NCI-H1105 (cell line): ENCODE measurements around the gene STARD4.

Experiments
- DNase-seq: peaks from one replicate; lab custom pipeline; 2025; lab: John Stamatoyannopoulos, UW

STARD4 gene, protein sequence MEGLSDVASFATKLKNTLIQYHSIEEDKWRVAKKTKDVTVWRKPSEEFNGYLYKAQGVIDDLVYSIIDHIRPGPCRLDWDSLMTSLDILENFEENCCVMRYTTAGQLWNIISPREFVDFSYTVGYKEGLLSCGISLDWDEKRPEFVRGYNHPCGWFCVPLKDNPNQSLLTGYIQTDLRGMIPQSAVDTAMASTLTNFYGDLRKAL

DNA sequence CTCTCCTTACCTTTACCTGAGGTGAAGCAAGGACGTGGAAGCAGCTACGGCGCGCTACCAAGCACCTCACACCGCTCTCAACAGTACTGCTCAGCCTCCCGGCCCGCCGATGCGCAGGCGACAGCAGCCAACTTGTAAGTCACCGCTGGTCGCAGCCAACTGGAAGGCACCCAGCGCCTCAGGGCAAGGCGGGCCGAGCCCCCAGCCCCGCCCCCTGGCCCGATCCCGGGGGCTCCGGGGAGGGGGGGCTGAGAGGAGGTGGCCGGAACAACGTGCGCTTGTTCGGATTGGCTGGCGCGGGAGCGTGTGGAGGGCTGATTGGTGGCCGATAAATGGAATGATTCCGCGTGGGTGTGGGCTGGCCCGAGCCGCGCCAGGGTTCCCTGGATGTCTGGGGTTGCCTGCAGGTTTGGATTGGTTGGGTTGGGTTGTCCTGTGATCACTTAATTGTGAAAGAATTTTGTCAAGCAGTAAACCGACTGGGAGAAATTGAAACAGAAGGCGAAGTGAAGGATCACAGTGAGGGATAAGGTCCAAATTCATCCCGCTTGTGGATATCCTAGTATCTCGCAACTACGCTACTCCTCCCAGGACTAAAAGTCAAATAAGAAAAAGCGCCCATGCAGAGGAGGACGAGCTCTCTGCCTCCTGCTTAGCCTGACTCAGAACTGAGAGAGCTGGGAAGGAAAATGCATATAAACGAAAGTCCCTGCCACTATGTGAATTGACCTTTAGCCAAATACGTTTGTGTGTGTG lies at the start of gene STARD4:
STARD4 (minus strand) TSS at position 161 of the 756 bp plus-strand sequence. CDS start 5,102 bp downstream, outside the sequence.
- DNase-seq, result peak; percentile 86

DNA sequence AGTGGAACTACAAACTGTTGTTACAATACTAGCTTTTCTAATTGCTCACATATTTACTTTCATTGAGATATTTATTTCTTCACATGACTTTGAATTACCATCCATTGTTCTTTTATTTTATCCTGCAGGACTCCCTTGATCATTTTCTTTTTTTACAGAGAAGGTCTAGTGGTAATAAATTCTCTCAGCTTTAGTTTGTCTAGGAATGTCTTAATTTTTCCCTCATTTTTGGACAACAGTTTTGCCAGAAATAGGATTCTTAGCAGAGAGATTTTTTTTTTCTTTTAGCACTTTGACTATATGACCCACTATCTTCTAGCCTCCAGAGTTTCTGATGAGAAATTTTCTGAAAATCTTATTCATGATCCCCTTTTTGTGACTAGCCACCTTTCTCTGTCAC lies 47.3 kb upstream of the STARD4 start:
- no peak for DNase-seq

DNA sequence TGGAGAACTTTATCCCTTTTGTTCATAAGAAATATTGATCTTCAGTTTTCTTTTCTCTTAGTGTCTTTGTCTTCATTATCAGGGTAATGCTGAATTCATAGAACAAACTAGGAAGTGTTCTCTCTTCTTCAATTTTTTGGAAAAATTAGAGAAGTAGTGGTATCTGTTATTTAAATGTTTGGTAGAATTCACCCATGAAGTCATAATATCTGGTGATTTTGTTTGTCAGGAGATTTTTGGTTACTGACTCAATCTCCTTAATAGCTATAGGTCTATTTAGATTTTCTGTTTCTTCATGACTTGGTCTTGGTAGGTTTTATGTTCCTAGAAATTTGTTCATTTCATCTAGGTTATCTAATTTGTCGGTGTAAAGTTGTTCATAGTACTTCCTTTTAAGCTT lies 45.4 kb upstream of the STARD4 start:
- DNase-seq, result no peak

DNA sequence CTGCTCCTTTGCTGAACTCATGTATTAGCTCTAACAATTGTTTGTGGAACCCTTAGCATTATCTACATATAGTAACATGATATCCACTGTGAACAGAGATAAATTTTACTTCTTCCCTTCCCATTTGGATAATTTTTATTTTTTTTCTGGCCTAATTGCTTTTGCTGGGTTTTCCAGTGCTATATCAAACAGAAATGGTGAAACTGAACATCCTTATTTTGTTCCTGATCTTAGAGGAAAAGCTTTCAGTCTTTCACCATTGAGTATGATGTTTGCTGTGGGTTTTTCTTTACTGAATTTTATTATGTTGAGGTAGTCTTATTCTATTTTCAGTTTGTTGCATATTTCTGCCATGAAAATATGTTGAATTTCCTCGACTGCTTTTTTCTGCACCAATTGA lies 44.8 kb upstream of the STARD4 start:
- DNase-seq, result no peak

DNA sequence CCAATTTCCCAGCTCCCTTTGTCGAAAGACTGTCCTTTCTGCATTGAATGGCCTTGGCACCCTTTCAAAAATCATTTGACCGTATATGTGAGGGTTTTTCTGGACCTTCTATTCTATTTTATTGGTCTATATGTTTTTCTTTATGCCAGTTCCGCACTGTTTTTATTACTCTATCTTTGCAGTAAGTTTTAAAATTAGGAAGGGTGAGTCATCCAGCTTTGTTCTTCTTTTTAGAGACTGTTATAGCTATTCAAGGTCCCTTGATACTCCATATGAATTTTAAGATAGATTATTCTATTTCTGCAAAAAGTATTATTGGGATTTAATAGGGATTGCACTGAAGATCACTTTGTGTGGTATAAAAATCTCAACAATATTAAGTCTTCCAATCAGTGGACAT lies 44.2 kb upstream of the STARD4 start:
- no peak for DNase-seq

DNA sequence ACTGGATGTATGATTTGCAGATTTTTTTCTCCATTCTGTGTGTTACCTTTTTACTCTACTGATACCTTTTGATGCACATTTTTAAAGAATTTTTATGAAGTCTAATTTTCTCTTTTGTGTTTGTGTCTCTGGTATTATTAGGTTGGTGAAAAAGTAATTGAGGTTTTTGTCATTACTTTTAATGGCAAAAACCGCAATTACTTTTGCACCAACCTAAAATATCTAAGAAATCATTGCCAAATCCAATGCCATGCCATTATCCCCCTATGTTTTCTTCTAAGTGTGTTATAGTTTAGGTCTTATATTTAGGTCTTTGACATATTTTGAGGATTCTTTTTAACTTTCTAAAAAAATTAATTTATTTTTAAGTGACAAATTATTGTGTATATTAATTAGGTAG lies 43.4 kb upstream of the STARD4 start:
- DNase-seq, result no peak

DNA sequence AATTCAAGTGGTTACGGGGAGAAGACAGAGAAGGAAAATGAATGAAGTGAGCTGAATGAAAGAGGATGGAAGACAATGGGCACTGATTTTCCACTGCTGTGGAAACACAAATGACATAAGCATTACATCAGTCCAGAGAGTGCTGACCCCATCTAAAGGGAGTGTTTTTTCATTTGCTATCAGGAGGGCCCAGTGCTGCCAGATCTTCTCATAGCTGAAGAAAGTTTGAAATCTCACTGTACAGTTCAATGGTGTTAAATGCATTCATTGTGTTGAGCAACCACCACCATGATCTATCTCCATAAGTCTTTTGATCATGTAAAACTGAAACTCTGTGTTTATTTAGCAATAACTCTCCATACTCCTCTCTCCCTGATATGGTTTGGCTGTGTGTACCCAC lies 41.5 kb upstream of the STARD4 start:
- DNase-seq, result no peak

DNA sequence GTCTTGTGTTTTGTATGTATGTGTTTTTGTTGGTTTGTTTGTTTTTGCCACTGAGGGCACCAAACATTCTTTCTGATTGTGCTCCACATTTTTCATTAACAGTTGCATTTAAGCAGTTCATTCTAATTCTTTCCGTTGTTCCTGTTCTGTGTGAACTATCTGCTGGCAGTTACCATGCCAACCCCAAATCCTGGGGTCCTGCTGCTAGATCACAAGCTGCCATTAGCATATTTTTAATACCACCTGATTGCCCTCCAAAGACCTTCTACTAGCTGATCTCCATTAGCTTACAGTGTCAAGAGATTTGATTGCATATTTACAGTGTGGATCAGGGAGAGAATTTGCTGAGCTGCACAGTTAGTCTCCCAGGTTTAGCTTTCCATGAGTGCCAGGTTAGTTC lies 40.6 kb upstream of the STARD4 start:
- DNase-seq, result no peak

DNA sequence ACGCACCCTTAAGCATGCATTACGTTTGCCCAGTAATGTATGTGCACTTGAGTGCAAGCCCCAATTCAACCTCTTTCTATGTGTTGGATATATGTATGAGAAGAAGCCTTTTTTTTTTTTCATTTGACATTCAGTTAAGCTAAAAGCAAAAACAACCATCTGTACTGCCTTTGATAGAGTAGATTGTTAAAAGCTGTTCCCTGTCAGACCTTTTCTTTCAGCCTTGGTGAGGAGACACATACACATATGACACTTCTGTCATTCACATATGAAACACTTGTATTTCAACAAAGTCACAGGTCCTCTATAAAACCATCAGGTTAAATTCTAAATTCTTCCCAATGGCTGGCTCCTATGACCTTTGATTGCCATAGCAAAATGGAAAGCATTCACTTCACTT lies 40.2 kb upstream of the STARD4 start:
- no peak for DNase-seq

DNA sequence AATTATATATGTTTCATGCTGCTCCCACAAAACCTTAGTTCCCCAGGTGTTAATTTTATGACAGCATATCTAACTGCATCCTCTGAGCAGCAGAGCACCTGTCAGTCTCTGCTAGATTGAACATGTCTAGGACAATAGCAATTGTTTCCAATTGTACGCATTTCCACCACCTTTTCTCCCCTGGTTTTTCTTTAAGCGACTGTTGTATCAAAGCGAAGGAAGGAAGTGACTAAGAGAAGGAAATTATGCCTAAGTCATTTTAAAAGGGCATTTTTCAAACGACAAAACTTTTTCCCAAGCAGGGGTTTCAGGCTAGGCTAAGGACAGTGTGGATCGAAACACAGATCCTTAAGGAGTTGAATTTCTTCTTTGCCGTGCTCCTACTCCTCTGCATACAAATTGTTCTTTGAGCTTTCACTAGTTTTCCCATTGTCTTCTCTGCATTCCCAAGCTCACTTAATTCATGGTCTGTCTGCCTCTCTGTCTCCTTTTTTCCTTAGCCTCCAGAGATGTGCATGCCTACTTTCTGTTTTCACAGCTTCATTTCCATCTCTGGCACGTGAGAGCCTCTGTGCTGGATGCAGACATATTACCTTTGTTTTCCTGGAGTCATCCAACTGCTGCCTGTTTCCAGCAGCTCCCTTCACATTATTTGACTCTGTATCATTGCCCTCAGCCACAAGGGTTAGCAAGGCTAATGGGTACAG lies 39.4 kb upstream of the STARD4 start:
- DNase-seq, result no peak

DNA sequence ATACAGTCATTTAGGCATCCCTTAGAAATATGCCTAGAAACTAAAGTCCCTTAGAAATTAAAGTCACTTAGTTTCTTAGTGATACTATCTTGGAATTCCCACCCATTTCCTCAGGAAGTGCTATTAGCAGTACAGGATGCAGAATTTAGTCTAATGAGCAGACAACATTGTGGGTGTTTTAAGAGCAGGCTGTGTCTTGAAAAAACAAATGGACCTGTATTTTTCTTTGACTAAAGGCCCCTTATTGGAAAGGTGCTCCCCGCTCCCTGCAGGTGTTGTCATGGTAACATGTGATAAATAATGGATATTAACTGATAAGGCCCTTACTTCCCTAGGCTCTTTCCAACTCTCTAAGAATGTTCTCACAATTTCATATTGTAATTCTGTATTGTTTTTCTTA lies 38.8 kb upstream of the STARD4 start:
- no peak for DNase-seq

DNA sequence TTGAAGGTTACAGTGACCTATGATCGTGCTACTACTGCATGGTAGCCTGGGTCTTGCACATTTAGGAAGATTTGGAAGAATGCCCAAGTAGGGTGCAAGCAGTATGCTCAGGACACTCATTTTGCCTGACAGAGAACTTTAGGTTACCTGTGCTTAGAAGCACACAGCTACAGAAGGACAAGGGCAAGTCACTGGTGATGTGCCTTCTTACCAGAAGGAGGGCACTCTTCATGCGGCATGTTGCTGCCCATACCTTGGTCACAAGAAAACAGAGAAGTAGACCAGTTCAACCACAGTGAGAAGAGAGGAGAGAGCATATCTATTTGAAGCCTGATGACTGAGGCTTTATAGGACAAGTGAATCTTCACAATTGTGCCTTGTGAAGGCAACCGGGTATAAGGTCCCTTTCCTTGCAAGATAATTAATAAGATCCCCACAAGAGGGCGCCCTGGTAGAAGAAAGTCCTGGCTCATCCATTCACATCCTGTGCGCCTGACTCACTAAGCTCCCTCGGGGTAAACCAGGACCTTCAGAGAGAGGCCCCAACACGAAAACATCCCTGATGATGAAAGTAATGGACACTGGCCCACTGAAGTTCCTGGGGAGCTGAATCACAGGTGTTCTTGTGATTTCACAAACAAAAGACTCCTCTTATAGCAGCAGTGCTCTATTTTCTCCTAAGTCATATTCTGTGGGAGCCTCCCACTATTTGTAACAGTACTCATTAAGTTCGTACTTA lies 38.1 kb upstream of the STARD4 start:
- peak; percentile 59 for DNase-seq

DNA sequence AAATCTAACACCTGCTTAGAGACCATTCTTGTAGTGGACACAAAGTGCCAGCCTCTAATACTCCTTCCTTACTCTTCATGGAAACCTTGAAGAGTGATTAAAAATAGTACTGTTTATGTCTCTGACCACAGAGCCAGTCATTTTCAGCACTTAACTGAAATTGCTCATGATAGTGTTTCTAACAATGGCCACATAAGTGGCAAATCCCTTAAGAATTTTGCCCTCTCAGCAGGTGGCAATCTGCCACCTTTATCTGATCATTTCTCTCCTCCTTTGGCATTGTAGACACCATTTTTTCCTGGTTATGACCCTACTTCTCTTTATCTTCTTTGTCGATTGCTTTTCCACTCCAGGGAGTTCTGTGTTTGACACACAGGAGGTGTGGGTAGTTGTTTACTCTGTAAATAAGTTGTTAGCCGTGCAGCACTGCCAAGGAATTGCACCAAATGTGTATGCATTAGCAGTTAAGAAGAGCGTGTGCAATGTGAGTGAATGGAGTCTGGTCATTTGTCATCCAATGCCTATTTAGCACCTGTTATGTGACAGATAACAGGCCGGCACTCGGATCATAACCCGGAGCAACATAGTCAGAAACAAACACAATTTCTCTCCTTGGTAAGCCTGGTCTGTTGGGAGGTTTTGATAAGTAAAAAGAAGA lies 36.8 kb upstream of the STARD4 start:
- no peak for DNase-seq

DNA sequence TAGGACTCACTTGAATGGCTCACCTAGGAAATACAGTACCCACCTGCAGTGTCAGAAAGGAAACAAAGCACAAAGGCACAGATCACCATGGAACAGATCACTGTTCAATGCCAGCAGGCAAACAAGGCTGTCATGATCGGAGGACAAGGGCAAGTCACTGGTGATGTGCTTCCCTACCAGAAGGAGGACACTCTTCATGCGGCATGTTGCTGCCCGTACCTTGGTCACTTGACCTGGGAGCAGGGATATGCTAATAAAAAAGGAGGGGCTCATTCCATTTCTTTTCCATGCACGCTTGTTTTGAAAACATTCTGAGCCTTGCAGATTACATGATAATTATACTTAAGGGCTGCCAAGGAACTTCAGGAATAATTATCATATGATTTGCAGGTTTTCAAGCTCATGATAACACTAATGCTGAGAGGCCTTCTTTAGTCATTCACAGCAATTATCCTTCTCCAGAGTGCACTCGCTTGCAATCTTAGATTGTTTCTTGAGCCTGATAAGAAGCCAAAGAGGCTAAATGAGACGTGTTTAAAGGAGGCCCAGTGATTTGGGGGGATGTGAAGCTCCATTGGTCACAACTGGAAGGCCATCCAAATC lies 36.1 kb upstream of the STARD4 start:
- no peak for DNase-seq

DNA sequence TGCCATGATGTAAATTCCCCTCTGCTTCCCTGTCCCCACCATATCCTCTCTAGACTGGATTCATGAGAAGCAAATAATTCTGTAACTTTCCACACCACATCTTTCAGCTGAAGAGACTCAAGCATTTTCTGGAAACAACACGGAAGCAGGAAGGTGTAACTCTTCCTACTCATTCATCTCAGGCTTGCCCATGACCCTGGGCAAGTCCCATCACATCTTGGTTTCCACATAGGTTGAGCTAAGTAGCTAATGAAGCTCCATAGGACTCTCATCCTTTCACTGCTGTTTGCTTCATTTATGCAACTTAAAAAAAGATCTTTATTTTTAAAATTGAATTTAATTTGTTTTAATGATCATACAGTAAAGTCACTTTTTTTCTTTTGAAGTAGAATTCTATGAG lies 32.7 kb upstream of the STARD4 start:
- no peak for DNase-seq

DNA sequence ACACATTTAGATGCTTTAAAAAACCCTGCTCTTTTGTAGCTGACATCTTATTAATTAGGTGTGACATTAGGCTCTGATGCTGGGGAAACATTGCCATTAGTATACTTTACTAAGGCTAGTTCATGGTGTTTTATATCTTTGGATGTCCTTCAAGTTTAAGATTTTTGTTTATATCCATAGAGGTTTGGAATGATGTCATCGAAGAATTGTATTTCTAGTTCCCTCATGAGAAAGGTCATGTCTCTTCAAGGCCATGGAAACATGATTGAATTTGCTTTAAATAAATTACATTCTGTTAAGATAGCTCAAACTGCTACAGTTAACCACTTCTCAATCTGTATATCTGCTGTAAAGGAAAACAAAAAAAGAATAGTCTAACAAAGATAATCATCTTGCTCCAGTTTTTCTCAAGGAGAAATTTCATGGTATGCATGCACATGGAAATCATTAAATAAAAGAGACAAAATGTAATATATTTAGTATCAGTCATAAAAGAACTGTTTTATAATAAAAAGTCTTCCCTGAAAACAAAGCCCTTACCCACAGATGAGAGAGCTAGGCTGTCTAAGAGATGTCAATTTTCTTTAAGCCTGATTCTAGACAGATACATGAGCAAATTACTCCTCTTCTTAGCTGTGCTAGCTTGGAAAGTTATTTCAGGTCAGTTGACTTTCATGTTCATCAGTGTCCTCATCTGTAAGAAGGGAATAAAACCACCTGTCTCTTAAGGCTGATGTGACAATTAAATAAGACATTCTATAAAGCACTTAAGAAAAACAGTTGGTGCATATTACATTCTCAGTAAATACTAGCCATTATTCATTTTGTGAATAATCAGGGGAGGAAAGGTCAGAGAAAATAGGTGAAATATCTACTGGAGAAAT lies 25.0 kb upstream of the STARD4 start:
- no peak for DNase-seq

DNA sequence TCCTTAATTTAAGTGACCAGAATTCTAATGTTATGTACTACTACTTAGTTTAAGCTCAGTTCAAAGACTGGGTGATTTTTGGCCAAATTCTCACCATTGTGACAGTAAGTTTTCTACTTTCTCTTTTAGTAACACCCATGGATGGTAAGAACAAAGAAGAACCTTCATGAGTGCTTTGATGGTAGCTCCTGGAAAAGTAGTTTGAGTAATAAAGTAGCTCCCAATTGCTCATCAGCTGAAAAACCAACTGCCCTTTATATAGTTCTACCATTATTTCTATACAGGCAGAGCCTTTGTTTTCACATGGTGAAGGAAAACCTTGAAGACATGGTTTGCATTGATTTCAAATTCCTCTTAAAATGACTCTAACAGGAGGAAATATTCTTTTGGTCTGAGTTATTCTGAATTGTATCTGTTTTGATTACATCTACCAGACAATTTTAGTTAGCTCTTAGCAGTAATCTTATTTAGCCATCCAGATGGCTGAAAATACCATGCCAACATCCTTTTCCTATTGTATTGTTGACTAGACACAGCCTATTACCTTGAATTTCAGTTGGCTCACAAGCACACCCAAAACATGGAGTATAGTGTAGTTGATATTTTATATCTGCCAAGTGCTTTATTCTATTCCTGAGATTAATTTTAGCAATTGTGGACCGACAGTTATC lies 23.7 kb upstream of the STARD4 start:
- no peak for DNase-seq

DNA sequence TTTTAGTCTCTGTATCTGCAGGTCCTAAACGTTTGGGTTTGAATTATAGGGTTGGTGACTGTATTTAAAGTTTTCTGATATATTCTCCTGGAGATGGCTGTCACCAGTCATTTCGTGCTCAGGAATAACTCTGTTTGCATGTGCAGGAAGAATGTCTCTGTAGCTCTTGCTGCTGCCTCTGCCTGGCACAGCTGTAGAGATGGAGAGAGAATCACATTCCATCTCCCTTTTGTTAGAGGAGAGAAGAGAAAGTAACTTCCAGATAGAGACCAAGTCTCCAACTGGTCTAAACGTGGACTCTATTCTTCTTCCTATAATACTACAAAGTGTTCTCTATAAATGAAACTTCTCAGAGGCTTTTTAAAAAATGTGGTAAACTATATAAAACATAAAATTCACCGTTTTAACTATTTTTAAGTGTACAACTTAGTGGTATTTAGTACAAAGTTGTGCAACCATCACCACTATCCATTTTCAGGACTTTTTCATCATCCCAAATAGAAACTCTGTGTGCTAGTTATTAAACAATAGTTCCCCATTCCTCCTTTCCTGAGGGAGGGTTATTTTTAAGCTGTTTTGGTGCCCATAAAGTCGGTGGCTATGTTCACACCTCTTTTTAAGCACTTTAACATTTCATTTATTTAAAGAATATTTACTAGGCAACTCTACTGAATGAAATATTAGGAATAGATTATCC lies 20.7 kb upstream of the STARD4 start:
- no peak for DNase-seq

DNA sequence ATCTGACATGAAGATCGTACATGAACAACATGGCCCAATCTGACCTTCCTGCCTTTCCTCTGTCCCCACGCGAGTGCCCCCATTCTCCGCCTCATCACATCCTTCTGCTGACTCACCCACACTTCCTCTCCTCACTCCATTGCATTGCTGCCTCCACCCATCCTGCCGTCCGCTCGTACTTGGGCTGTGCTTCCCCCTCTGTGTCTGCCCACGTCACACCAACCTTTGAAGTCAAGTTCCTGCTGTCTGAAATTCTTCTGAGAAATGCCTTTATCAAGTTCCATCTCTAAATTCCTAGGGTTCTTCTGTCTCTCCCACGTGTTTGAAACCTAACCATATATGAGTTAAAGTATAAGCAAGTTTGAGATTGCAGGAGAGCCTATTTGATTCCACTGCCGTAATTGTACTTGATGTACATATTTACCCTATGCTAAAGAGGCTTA lies 18.0 kb upstream of the STARD4 start:
- DNase-seq, result no peak
